COLO668 (cell line): ENCODE measurements around the gene MFAP3.
A peak's percentile ranks its signal among the peaks of the same experiment; 100 is the strongest.
"Not testable (repeated sequence)": the region's sequence is repeated elsewhere in the genome, so short reads cannot be mapped to it uniquely, and the experiment has no call there.

ENCODE experiments used
- DNase-seq: peaks from one replicate; lab custom pipeline; 2025; ENCODE audit not compliant: unreplicated experiment; lab: John Stamatoyannopoulos, UW

The MFAP3 gene

GRCh38 chr5:154038707-154039457 is at the start of gene MFAP3, which contains the start of gene FAM114A2:
TSS of gene MFAP3 (plus strand) at chr5:154038967. CDS start at chr5:154049723, 10,756 bp downstream.
TSS of gene FAM114A2 (minus strand) at chr5:154038910. CDS start at chr5:154034953, 3,957 bp downstream.
- peak; percentile 87 for DNase-seq

- DNase-seq, result no peak
Measured at GRCh38 chr5:153991168-153991567, 47.6 kb upstream of the MFAP3 start.

DNA sequence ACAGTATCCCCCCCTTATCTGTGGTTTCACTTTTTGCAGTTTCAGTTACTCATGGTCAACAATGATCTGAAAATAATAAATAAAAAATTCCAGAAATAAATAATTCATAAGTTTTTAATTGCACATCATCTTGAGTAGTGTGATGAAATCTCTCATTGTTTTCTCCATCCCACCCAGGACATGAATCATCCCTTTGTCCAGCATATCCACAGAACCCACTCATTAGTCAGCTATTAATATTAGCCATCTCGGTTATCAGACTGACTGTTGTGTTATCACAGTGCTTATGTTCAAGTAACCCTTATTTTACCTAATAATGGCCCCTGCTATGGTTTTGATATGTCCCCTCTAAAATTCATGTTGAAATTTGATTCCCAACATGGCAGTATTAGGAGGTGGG is 40.8 kb upstream of the MFAP3 start:
- DNase-seq, result no peak

GRCh38 chr5:153998768-153999167 is 40.0 kb upstream of the MFAP3 start:
- no peak for DNase-seq

DNA sequence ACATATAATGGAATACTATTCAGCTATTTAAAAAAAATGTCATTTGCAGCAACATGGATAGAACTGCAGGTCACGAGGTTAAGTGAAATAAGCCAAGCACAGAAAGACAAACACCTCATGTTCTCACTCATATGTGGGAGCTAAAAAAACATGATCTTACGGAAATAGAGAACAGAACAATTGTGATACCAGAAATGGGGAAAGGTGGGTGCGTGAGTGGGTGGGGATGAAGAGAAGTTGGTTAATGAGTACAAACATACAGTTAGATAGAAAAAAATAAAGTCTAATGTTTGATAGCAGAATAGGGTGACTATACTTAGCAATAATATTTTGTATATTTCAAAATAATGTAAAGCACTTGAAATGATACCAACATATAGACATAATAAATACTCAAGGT is 38.8 kb upstream of the MFAP3 start:
- DNase-seq, result no peak

- DNase-seq, result no peak
Measured at GRCh38 chr5:154000703-154001102, 38.1 kb upstream of the MFAP3 start.

DNA sequence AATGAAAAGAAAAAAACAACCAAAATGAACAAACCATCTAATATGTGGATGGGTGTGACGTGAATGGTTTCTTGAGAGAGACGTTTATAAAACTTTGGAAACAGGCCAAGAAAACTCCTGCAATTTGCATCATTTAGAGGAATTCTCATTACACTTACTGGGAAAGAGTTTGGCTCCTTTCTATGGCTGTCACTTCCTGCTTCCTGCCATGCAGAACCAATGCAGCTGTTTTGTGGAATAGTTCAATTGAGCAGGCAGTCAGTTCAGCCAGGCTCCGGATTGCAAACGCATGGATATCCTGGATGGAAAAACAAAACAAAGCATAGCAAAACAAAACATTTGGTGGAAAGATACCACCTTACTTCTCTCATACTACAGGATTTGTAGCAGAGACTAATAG is 36.7 kb upstream of the MFAP3 start:
- no peak for DNase-seq

- no peak for DNase-seq
Measured at GRCh38 chr5:154002511-154003020, 36.2 kb upstream of the MFAP3 start.

DNA sequence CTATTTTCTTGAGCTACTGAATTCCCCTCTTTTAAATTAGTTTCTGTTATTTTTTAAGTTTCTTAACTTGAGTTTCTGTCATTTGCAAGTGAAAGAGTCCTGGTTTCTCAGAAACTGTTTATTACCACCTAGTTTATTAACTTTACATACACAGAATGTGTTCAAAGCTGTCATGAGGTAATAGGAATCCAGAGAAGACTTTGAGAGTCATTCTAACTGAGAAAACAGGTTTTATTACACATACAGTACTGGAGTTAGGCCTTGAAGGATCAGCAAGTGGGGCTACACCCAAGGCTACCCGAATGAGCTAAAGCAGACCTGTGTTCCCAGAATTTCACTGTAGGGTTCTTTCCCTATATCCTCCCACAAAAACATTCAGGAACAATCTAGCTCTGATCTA is 33.1 kb upstream of the MFAP3 start:
- DNase-seq, result no peak

DNA sequence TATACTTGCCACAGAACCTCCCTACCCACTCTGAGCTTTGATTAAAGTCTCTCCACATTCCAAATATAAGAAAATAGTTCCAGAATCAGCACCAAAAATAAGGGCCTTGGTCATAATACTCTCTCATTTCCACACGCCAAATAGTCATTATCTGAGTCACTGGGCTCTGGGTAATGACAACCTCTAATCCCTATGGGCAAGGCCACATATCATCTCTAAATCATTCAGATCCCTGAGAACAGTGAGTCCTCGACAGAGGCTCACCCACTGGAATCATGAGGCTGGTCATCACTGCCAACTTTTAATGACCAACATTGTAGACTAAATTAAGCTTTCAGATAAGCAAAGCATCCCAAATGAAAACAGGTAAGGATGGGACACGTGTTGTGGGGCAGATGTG is 28.1 kb upstream of the MFAP3 start:
- DNase-seq, result no peak

- no peak for DNase-seq
Measured at GRCh38 chr5:154015071-154015693, 23.6 kb upstream of the MFAP3 start.

DNA sequence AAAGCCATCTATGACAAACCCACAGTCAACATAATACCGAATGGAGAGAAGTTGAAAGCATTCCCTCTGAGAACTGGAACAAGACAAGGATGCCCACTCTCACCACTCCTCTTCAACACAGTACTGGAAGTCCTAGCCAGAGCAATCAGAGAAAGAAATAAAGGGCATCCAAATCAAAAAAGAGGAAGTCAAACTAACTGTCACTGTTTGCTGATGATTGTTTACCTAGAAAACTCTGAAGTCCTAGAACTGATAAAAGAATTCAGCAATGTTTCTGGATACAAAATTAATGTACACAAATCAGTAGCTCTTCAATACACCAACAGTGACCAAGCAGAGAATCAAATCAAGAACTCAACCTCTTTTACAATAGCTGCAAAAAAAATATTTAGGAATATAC is 19.8 kb upstream of the MFAP3 start:
- DNase-seq, result not testable (repeated sequence)

GRCh38 chr5:154025951-154026350 is 12.8 kb upstream of the MFAP3 start:
- no peak for DNase-seq

DNA sequence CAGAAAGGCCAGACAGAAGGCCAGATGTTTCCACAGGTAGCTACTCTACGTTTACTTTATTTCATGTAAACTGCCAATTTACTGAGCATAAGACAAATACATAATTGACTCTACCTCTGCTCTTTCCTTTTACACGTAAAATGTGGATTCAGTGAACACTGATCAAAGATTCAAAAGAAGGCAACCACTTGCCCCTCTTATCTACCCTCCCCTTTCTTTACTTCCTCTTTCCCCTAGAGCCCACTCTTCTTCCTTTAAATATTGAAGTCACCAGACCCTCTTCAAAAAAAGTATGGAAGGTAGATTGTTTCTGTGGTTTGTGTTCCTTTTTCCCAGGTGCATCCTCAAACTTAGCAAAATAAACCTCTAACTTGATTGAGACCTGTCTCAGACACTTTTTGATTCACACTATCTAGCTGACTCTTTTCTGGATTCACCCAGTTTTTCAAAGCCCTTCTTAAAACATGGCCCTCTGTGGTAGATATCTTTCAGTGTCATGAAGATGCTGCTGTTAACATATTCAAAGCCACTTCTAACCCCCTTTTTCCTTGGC is 6.8 kb upstream of the MFAP3 start:
- no peak for DNase-seq

DNA sequence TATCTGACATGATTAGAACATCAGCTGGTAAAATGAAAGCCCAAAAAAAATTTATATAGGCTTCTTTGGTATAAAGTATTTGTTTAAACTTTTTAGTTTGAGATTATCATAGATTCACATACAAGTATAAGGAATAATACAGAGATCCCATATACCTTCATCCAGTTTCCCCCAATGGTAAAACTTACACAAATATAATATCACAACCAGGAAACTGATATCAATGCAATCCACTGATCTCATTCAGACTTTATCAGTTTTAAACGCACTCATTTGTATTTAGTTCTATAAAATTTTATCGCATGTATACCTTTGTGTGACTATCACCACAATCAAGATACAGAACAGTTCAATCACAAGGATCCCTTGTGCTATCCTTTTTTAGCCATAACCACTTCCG is 3.8 kb upstream of the MFAP3 start:
- DNase-seq, result no peak

GRCh38 chr5:154038261-154038706 is 483 bp upstream of the MFAP3 start:
- peak; percentile 30 for DNase-seq

DNA sequence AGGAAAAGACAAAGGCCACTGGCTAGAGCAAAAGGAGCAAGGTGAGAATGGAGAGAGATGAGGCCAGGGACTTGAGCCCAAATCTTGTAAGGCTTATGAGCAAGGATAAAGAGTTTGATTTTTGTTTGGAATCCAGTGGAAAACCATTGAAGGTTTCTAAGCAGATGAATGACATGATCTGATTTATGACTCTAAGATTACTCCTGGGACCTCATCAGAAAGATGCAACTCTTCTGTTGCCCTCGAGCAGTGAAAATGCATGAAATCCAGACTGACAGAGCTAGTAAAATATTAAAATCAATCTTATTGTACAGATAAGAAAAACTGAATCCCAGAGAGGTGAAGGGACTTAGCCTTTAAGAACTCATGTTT is 677 bp downstream of the MFAP3 start:
- no peak for DNase-seq

DNA sequence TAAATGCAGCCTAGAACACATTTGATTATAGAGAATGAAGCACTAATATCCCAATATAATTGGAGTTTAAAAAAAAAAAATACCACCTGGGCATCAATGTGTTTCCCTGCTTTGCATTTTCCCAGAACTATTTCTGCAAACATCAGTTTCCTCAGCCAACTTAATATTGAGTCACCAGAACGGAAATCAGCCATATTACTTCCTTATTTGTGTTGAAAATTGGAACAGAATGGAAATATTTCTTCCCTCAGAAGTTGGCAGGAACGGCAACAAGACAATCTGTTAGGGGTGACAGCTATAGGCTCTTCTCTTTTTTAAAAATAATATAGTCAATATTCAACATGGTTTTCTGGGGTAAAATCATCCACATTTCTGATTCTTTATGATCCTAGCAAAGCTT is 4.0 kb downstream of the MFAP3 start:
- no peak for DNase-seq

DNA sequence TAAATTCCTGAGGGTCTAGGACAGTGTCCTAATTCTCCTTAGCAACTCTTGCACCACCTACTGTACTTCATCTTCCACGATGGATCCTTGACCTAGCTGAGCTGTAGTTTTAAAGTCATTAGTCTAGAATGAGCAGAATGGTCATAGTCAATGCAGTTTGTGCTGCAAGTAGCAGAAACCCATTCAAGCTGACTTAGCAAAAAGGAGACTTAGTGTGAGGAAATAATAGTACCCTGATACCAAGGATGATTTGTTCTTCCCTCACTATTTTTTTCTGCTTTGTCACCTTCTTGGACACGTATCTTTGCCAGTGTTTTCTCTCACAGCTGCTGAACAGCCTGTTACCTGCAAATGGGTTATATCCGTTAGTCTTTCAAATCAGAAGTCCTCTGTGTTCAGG is 5.3 kb downstream of the MFAP3 start:
- DNase-seq, result no peak

DNA sequence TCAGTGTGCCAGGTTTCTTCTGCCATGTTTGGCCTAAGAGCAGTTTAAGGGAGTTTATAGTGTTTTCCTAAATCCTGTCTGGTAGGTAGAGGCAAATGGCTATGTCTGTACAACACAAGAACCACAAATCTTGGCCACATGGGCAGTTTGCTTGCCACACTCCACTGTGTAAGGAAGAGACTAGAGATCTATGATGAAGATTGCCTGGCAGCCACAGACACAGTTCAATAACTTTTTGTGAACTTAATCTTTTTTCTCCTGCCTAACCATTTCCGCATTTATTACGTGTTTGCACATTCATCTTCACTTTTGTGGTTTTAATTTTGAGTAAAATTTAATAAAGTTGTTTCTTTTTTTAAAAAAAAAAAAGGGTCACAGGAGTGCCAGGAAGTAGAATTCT is 5.8 kb downstream of the MFAP3 start:
- no peak for DNase-seq

DNA sequence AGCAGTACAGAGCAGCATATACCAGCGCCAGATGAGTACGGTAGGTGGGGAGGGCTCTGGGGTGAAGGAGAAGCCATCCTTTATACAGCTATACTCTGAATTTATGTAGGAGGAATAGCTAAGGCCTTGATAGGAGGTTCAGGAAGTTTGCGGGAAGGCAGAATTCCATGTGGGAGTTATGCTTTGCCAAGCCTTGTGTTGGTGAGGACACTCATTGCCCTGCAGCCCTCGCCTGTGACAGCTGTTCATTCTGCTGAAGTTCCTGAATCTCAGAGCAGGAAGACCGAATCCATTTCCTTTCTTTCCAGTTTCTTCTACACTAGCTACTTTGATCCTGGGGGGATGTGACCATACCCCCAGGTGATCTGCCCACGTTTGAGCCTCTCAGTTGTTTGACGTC is 7.7 kb downstream of the MFAP3 start:
- DNase-seq, result no peak

GRCh38 chr5:154047324-154047723 is 8.6 kb downstream of the MFAP3 start:
- DNase-seq, result no peak
